Neural cell (in vitro differentiated cells): ENCODE data around the gene SH3RF2.

ENCODE experiments used
- CTCF ChIP-seq: fragments of 450-650 bp; IDR thresholded peaks from 2 replicates; pipeline ENCODE4 v1.5.1; 2014; ENCODE audit warnings: antibody characterized with exemption, mild to moderate bottlenecking, moderate library complexity; ENCODE audit not compliant: poor library complexity, severe bottlenecking
- SMC3 ChIP-seq: fragments of 450-650 bp; conservative IDR thresholded peaks from 2 replicates; pipeline ENCODE4 v1.6.1; 2014; ENCODE audit warnings: antibody characterized with exemption, mild to moderate bottlenecking, moderate library complexity; ENCODE audit not compliant: poor library complexity

GRCh38 chr5:146026307-146027010, 90.1 kb downstream of the SH3RF2 start:
- TF ChIP-seq CTCF (no peak), SMC3 (no peak)
